Bronchial epithelial cell (primary cell): Measurements from ENCODE around the gene ESPN. TPM values are rescaled to one million over a fixed set of nuclear protein-coding genes. Genes with fewer than 3 reads are reported as not detected.
A peak's percentile ranks its signal among the peaks of the same experiment; 100 is the strongest.

Experiments
- DNase-seq: peaks from one replicate; pipeline ENCODE4 v3.0.0-alpha.2; 2010; ENCODE audit warnings: low read depth
- FAIRE-seq: peaks from 2 replicates; lab custom pipeline; 2011; peaks lifted over from hg19 to GRCh38; lab: Jason Lieb, UNC
- H3K27me3 ChIP-seq: 2 replicates; pipeline ENCODE4 v1.5.1; 2011; ENCODE audit warnings: low read length; ENCODE audit not compliant: control insufficient read depth, insufficient read depth
- H3K36me3 ChIP-seq: 2 replicates; pipeline ENCODE4 v1.5.1; 2011; ENCODE audit warnings: low read length; ENCODE audit not compliant: control insufficient read depth, insufficient read depth
- H3K4me3 ChIP-seq: 2 replicates; pipeline ENCODE4 v1.5.1; 2011; ENCODE audit warnings: mild to moderate bottlenecking, low read depth, low read length, control low read depth
- total RNA-seq: library from RNA; depleted of rRNA; stranded (reverse); fragments of >200 nt; gene quantifications from 2 replicates; pipeline ENCODE4 v1.2.1, GENCODE V29; 2014
- TF ChIP-seq, protein P1 (sequence below): IDR thresholded peaks from 2 replicates; pipeline ENCODE4 v1.5.1; 2011; ENCODE audit warnings: mild to moderate bottlenecking, moderate library complexity, low read length, control low read depth, inconsistent platforms; ENCODE audit not compliant: insufficient read depth, severe bottlenecking

The ESPN gene
- total RNA-seq, 1 donor from 2014 or later = 4.5 TPM

DNA sequence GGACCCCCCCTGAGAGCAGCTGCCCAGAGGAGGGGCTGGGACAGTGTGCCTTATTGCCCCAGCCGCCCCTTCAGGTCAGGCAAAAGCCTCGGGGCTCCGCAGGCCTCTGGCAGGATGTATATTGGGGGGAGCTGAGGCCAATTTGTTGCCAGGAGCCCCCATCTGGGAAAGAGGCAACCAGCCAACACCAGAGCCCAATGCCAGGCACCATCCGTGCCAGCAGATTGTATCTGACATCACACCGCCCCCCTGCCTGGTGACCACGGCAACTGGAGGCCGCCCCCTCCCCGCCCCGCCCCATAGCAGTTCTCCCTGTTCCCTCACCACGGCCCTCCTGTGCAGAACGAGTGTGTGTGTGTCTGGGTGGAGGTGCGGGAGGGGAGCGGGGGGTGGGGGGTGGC is 70.5 kb downstream of the ESPN start:
- TF ChIP-seq, protein P1, sequence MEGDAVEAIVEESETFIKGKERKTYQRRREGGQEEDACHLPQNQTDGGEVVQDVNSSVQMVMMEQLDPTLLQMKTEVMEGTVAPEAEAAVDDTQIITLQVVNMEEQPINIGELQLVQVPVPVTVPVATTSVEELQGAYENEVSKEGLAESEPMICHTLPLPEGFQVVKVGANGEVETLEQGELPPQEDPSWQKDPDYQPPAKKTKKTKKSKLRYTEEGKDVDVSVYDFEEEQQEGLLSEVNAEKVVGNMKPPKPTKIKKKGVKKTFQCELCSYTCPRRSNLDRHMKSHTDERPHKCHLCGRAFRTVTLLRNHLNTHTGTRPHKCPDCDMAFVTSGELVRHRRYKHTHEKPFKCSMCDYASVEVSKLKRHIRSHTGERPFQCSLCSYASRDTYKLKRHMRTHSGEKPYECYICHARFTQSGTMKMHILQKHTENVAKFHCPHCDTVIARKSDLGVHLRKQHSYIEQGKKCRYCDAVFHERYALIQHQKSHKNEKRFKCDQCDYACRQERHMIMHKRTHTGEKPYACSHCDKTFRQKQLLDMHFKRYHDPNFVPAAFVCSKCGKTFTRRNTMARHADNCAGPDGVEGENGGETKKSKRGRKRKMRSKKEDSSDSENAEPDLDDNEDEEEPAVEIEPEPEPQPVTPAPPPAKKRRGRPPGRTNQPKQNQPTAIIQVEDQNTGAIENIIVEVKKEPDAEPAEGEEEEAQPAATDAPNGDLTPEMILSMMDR = no peak
- H3K4me3 ChIP-seq = no peak overlapping the region

DNA sequence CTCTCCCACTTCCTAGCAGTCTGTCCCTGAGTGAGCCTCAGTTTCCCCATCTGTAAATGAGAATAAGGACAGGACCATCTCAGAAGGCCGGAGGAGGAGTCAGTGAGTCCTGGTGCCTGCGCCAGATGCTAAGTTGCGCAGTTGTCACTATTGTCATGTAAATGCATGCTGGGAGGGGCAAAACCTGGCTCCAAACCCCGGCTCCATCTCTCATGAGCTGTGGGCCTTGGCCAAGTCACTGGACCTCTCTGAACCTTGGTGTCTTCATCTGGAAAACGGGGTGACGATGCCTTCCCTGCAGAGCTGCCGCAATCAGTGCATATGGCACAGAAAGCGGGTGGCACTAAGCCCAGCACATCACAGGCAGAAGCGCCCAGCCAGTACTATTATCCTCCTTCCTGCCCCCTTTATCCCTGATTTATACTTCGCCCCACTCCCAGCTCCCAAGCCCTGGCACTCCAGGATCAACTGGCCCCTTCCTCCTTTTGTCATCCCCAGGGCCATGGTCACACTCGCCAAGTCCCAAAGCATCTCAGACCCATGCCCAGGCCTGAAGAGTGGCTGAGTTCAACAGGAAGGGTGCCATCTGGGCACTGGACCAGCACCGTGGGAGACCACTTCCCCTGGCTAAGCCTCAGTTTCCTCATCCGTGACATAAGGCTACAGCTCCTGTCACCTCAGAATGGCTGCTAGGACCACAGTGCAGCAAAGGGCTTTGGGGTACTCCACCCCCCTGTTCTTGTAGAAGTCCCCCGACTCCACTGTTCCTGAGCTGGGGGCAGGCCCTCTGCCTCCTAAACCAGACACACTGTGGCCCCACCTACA is 71.2 kb downstream of the ESPN start:
- FAIRE-seq (no peak), DNase-seq (no peak)
- TF ChIP-seq, protein P1 = no peak
- H3K27me3 ChIP-seq = no peaks in the 10 kb centered on the region
- no peak overlapping the region for H3K4me3 ChIP-seq
- H3K36me3 ChIP-seq = no peaks in the 10 kb centered on the region

More for the DNA sequence above, 70.5 kb downstream of the ESPN start:
- Histone ChIP-seq H3K27me3 (no peaks in the 10 kb centered on the region), H3K36me3 (no peaks in the 10 kb centered on the region)
- no peak for FAIRE-seq
- DNase-seq = no peak

DNA sequence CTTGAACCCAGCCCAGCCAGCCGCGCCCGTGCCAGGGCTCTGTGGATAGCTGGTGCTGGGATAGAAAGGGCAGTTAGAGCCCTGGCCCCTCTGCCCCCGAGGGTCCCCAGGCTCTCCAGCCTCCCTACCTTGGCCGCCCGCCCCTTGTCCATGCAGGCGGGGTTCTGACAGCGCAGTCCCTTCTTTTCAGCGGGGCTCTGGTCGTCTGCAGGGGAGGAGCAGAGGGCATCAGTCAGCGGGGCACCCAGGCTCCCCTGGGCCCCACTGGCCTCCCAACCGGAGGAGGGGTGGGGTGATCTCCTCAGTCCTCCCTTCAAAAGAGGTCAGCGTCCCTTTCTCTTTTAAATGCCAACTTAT is 71.8 kb downstream of the ESPN start:
- TF ChIP-seq, protein P1 = no peak
- H3K36me3 ChIP-seq = no peaks in the 10 kb centered on the region
- FAIRE-seq (no peak), DNase-seq (no peak)
- peak overlapping the region; percentile 66 for H3K4me3 ChIP-seq
- peaks cover 3% of the 10 kb centered on the region for H3K27me3 ChIP-seq

DNA sequence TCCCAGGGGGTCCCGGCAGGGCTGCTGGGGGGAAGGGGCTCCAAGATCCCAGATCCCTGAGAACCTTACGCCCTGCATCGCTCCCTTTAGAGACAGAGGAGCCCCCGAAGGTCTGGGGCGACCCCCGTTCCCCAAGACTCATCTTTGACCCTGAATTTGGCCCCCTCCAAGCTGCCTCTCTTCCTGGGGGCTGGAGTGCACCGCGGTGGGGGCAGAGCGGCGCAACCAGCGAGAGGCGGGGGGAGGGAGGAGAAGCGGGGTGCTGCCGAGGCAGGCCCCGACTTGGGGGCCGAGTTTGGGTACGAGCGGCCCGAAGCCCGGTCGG is 72.3 kb downstream of the ESPN start:
- peaks cover 3% of the 10 kb centered on the region for H3K27me3 ChIP-seq
- H3K4me3 ChIP-seq = peak overlapping the region; percentile 66
- TF ChIP-seq, protein P1 = no peak
- DNase-seq = no peak
- no peaks in the 10 kb centered on the region for H3K36me3 ChIP-seq
- FAIRE-seq = no peak

DNA sequence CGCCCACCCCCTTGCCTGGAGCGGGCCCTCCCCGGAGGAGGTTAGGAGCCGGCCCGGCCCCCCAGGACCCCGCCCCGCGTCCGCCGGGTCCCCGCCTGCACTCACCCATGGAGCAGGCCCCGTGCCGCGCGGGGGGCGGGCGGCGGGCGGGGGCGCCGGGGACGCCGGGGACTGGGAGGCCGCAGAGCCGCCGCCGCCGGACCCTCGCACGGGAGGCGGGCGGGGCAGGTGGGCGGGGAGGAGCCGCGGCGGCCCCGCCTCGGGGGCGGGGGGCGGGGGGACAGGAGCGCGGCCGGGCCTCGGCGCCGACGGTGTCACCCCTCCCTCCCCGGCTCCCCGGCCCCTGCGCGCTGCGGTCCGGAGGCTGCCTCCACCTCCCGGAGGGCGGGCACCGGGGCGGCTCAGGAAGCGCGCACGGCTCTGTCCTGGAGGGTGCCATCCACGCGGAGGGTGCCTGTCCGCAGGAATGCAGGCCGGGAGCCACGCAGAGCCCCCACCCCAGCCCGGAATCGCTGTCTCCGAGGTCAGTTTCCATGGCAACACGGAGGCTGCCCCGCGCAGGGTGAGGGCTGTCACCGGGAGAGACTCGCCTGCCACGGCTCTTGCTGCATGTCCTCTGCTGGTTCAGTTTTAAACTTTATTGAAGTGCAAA is 72.8 kb downstream of the ESPN start:
- TF ChIP-seq, protein P1 = no peak
- Histone ChIP-seq H3K4me3 (peak overlapping the region; percentile 66), H3K27me3 (peaks cover 3% of the 10 kb centered on the region), H3K36me3 (no peaks in the 10 kb centered on the region)
- DNase-seq (peak; percentile 29), FAIRE-seq (no peak)
